Lower leg skin (tissue), 3 donors: Measurements from ENCODE around the gene AMOTL1.

Experiments
- CTCF ChIP-seq, 3 donors: fragments of 450-650 bp; IDR thresholded peaks; one replicate each; pipeline ENCODE4 v1.5.1; 2016; ENCODE audit warnings: antibody characterized with exemption in 3 of 3, mild to moderate bottlenecking in 3 of 3, moderate library complexity in 2 of 3
- POLR2A ChIP-seq, 2 donors: fragments of 450-650 bp; IDR thresholded peaks; one replicate each; pipeline ENCODE4 v1.6.1; 2016 to 2017; ENCODE audit warnings: antibody characterized with exemption in 2 of 2, mild to moderate bottlenecking in 1 of 2, moderate library complexity in 1 of 2

- TF ChIP-seq CTCF (IDR thresholded peaks at IDR 0.05), result no peak
- TF ChIP-seq POLR2A (IDR thresholded peaks at IDR 0.05), result no peak
Measured at GRCh38 chr11:94791216-94791889, 23.2 kb downstream of the AMOTL1 start.
